GM18499 (cell line): Measurements from ENCODE around the gene LRRC4C.

Experiments
- ATAC-seq: cut with Tn5 transposase; IDR thresholded peaks from one replicate; pipeline ENCODE4 v1.9.1; 2021; ENCODE audit warnings: moderate number of reproducible peaks; ENCODE audit not compliant: insufficient read depth, unreplicated experiment

The LRRC4C gene

DNA sequence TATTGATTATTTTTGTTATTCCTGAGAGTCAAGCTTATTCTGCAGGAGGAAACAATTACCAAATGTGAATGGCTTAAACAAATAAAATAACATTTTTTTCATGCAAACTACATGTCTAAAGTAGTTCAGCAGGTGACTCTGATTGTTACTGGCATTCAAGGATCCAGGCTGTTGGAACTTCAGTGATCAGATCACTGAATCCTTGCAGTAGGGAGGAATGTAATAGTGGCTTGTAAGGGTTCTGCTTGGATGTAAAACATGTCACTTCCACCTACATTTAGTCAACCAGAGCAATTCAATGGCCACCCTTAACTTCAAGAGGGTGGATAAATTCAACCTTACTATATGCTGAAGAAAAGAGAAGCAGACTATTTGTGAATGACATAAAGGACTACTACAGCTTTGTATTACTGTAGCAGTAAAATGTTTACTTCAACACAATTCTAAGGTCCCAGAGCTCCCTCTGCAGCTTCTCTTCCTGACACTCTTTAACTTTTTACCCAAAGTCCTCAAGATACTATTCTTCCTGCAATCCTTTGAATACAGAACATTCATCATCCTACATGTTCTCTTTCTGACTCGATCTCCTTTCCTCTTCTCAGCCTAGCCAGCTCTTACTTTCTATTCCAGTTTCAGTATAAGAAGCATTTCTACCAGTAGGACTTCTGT is 284.0 kb downstream of the LRRC4C start:
- no peak for ATAC-seq

DNA sequence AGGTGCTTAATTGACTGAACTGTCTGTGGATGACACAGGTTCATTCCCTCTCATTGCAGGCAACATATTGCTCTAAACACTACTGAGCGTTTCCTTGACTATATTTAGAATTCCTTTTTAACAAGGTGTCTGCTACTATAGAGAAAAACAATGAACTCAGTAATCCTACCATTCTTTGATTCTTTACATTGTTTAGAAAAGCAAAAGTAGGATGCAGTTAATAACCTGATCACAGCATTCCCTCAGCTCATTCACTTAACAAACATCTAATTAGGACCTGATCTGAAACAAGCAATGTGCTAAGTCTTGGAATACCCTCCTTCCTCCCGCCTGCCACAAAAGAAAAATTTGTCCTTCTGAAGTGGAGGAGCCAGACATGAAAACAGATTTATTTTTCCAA is 313.1 kb downstream of the LRRC4C start:
- ATAC-seq: no peak

DNA sequence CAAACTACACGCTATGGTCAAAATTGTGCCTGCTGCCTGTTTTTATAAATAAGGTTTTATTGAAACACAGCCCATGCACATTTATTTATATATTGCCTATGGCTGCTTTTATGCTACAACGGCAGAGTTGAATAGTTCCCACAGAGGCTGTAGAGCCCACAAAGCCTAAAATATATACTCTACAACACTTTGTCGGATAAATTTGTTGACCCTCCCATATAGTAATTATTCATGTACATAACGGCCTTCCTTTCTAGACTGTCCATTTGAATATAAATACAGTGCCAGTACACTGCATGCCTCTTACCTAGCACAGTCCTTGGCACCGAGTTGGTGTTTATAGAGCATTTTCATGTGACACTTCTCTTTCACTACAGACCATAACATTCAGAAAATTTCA is 314.0 kb downstream of the LRRC4C start:
- no peak for ATAC-seq

DNA sequence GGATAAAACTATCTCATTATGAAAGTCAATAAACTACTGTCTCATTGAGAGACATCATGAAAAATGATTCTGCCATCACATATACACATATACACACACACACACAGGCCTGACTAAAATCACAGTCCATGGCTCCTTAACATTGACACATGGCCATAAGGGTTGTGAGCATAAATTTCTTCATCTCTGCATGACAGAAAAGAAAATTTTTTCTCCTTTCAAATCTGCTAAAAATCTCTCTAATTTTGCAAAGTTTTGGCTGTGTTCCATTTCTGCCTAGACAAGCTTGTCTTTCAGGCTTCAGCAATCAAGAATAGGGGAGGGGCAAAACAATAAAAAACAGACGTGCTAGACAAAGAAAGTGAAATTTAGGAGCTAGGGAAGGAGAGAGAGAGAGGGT is 324.5 kb downstream of the LRRC4C start:
- ATAC-seq: no peak

DNA sequence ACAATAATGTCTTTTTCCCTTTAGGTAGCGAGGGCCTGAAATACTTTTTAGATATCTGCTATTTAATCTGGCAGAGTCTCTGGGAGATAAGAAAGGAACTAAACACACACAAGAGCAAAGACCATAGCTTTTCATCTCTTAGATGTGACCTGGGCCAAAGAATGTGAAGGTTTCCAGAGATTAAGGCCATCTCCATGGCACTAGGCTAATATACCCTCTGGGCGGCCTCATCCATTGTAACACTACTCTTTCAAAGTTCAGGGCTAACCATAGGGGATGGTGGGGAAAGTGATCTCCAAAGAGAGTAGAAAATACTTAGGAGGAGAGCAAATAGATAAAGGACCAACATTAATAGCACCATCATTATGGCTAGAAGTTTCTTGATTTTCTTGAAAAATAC is 326.4 kb downstream of the LRRC4C start:
- ATAC-seq: no peak

DNA sequence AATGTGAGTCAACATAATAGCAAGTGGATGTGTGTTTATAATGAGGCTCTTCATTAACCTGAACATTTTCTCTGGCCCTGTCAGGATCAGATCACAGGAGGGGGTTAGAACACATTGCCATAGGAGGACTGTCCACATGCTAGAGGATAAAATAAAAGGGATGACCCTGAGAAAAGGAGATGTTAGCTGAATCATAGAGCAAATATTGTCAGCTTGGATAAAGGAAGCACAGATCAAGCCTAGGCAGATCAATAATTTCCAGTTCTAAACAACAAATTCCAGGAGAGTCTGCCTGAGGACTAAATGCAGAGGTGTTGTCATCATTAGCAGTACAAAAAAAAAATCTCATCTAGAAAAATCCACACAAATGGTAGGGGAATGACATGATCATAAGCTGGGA is 337.9 kb downstream of the LRRC4C start:
- ATAC-seq: no peak

DNA sequence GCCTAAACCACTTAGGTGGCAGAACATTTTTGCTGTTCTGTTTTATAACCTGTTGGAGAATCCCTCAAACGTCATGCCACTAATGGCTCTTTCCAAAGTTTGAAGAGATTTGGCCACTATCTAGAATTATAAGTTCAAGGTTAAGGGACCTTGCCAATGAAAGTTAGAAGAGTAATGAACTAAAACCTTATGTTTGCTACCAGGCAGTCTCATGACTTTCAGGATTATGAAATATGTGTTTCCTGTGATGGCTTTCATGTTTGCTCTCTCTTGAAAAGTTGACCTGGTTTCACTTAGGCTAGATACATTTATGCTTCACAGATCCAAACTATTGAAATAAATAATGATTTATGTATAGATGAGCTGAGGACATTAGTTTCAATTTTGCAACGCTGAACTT is 340.0 kb downstream of the LRRC4C start:
- ATAC-seq: no peak

DNA sequence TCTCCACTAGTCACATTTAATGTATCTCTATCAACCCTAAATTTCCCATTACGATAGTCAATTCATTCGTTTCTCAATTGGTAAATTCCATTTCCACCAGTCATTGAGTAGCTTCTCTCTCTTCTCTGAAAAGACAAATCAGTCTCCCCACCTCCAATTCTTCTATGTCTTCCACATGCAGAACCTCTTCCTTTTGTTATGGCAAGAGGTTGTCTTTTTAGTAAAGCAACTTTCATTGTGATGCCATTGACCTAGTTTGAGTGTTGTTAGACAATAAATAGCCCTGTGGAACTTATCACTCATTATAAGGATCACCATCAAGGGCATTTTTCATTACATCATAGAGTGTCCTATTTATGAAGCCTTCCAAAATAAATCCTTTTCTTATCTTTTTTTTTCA is 340.9 kb downstream of the LRRC4C start:
- no peak for ATAC-seq

DNA sequence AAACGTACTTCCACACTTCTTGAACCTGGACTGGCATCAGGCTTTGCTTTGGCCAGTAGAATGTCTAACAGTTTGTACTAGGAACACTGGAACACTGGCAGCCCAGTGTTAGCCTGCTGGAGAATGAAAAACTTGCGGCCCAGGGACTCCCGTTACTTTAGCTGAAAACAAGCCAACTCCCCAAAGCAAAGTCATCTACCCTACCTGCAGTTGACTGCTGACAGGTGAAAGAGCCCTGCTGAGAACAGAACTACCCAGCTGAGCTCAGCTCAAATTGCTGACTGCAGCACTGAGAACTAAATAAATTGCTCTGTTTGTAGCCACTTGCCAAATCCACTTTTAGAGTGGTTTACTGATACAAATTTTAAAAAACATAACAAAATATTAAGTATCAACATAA is 342.5 kb downstream of the LRRC4C start:
- ATAC-seq: no peak

DNA sequence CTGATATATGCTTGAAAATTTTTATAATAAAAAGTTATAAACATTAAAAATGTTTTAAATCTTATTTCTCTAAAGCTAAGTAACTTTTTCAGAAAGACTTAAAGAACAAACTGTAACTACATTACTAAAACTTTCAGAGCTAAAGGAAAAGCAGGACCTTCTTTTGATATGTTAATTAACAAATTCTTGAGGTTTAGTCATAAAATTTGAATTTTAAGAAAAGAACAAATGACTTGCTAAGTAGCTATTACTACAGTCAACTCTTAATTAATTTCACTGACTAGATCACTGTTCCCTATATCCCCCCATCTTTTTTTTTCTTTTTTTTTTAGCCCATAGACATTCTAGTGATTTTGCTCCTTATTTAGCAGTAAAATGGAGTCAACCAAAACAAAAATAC is 344.4 kb downstream of the LRRC4C start:
- ATAC-seq: no peak

DNA sequence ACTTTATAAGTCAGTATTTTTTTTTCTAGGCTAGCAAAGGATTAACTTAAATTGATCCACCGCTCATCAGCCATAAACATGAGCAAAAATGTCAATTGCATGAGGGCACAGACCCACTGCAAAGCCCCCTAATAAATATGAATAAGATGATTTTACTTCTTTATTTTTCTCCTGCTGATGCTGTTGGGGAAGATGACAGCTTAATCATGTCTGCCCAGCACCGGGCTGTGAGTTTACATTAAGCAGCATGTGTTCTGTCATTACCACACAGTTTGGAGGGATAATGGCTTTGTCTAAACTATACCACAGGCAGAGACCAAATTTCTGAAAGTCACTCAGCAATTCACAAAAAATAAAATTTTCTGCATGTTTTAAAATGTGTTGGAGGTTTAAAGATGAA is 346.3 kb downstream of the LRRC4C start:
- no peak for ATAC-seq

DNA sequence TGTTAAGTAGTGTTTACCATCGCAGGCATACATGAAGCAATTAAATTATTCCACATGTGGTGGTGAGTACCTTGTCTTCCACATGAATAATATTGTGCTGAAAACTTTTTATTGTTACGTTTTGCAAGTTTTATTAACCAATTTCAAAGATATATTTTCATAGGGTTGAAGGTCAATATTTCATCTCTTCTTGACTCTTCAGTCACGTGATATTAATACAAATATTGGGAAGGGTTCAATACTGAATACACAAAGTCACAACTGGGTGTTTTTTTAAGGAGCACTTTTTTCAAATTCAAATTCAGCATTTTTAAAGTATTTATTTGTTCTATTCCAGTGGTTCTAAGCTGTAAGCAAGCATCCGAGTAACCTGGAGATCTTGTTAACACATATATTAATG is 348.9 kb downstream of the LRRC4C start:
- ATAC-seq: no peak

DNA sequence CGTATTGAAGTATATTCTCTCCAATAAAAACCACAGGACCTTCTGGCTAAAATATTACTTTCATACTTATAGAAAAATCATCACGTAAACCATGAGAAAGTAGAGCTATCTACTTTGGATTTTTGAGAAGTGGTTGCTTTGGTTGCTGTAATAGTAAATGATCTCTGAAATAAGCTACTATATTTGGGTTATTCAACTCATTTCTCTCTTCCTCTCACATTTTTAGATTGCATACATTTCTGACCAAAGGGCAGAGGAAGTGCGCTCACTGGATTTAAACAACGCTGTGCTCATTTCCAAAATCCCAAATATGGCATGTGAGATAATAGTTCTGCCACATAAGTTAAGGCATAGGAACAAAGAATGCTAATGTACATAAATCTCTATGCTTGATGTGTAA is 357.0 kb downstream of the LRRC4C start:
- ATAC-seq: no peak

DNA sequence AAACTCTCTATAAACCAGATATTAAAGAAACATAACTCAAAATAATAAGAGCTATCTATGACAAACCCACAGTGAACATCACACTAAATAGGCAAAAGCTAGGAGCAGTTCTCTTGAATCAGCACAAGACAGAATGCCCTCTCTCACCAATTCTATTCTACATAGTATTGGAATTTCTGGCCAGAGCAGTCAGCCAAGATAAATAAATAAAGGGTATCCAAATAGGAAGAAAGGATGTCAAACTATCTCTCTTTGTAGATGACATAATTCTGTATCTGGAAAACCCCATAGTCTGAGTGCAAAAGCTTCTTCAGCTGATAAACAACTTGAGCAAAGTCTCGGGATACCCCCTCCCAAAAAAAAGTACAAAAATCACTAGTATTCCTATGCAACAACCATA is 359.8 kb downstream of the LRRC4C start:
- no peak for ATAC-seq

DNA sequence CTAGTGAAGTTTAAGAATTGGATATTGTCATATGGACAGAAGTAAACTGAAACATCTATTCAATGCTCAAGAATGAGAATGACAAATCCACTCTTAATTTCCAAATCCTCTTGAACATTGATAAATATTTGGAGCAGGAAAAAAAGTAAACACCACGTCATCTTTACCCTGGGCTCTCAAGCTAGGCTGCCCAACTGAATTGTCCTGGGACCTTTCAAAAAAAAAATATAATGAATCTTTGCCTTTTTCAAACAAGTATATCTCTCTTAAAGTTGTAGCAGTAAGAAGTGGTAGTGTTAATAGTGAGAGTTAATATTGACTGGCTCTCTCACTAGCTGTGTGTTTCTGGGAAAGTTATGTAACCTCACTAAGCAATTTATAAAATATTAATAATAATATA is 374.3 kb downstream of the LRRC4C start:
- no peak for ATAC-seq

DNA sequence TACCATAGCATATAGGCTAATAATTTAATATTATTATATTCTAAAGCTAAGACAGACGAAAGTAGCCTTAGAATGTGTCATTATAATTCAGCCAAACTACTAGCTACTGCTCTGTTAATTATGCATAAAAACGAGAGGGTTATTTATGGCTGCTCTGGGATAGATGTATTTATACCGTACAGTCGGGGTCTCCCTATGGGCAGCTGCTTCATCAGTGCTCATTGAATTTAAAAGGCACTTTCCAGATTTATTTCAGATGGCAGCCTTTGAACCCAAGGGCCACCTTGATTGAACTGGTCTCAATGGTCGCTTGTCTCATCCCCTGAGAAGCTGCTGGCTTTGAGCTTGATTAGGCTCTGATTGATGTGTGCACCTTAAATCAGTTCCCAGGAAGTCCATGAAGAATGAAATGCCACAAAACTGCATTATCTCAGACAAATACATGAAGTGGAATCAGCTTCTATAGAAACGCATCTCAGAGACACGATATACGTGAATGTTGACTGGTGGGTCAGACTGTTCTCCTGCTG is 377.6 kb downstream of the LRRC4C start:
- ATAC-seq: no peak

DNA sequence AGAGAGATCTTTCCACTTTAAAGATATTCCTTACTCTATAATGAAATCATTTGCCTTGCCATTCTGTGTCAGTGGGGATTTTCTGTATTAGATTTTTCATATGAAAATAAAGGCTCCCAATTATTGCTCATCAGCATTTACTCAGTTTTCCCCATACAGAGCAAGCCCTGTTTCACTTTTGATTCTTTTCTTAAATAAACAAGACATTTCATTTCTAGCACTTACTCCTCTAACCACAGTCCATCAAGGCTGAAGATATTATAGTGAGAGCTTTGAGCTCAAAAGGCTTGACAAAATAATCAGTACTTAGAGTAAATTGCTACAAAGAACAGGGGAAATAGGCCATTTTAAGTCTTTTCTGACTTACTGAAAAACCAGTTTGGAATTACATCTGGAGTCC is 385.1 kb downstream of the LRRC4C start:
- no peak for ATAC-seq

DNA sequence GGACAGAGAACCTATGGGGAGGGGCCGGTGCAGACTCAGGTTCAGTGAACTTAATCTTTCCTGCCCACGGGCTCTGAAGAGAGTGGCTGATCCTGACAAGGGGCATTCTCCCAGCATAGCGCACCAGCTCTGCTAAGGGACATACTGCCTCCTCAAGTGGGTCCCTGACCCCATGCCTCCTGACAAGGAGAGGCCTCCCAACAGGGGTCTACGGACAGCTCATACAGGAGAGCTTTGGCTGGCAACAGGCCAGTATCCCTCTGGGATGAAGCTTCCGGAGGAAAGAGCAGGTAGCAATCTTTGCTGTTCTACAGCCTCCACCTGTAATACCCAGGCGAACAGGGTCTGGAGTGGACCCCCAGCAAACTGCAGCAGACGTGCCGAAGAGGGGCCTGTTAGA is 394.0 kb downstream of the LRRC4C start:
- no peak for ATAC-seq

DNA sequence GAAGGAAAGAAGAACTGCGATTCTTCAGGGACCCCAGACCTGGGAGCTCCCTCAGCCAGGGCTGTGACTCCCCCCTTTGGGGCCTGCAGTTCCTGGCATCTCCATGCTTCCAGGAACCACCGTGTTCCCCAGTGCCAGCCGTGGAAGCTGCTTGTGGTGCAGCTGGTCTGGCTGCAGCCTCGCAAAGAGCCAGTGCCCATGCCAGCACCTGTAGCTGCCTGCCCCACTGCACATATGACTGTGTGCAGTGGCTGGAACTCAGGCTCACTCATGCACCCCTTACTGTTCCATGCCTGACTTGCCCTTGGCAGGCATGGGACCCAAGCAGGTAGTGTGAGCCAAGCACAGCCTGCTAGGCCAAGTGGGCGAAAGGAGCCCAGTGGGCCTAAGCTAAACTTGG is 401.3 kb downstream of the LRRC4C start:
- no peak for ATAC-seq

DNA sequence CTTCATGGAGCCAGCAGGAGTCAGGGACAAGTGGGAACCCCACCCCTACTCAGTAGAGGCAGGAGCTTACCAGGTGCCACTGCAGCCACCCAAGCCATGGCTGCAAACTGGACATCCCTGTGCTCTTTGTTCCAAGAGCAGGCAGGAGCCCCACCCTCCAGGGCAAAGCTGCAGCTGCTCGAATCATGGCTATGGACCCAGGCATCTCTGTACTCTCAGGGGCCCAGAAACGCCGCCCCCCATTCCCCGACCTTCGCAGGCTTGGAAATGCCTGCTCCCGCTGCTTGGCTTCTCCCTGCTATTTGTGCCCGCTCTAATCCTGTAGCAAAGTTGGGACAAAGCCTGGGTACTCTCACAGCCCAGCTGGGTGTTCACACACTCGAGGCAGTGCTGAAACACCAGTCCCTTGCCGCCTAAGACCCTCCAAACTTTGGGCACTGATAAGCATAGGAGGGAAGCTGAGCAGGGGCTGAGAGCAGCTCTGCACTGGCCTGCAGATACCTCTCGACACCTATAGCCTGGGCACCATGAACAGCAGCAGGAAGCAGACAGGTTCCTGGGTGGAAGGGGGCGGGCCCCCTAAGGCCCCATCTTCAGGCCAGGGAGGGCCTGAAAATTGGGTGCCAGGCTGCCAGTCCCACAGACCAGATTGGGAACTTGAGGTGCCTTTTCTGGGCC is 402.4 kb downstream of the LRRC4C start:
- ATAC-seq: no peak

DNA sequence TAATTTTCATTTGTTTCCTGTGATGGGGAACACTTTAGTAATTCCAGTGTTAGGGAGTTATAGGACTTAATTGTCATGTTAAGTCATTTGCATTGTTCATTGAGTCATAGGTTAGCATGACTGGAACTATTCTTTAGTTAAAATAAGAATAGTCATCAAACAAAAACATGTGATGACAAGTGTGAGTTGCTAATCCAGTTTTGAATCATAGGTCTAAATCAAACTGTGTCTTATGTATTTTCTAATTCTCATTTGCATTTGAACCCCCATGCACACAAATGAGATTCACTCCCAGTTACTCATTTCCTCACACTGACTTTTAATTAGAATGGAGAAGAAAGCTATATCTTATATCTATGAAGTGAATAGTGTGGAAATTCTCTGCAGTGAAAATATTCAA is 405.6 kb downstream of the LRRC4C start:
- ATAC-seq: no peak
